Astrocyte of the cerebellum (primary cell): Measurements from ENCODE around the gene AGBL5.
"Not testable (repeated sequence)": the region's sequence is repeated elsewhere in the genome, so short reads cannot be mapped to it uniquely, and the experiment has no call there.

Experiments used
- DNase-seq: peaks from one replicate; pipeline ENCODE4 v3.0.0-alpha.2; 2011; ENCODE audit warnings: low read depth
- H3K4me3 ChIP-seq: 2 replicates; pipeline ENCODE4 v1.5.1; 2011; ENCODE audit warnings: mild to moderate bottlenecking, low read depth, low read length, moderate library complexity
- in situ Hi-C: cut with HindIII; loops from 2 replicates; pipeline ENCODE4 v1.10.0; 2017; ENCODE audit warnings: low sequenced_read_pairs
- TF ChIP-seq, protein P1 (sequence below): IDR thresholded peaks from 2 replicates; pipeline ENCODE4 v1.5.1; 2012; ENCODE audit warnings: low read length, low read depth, moderate library complexity, mild to moderate bottlenecking; ENCODE audit errors: missing control alignments

The AGBL5 gene

DNA sequence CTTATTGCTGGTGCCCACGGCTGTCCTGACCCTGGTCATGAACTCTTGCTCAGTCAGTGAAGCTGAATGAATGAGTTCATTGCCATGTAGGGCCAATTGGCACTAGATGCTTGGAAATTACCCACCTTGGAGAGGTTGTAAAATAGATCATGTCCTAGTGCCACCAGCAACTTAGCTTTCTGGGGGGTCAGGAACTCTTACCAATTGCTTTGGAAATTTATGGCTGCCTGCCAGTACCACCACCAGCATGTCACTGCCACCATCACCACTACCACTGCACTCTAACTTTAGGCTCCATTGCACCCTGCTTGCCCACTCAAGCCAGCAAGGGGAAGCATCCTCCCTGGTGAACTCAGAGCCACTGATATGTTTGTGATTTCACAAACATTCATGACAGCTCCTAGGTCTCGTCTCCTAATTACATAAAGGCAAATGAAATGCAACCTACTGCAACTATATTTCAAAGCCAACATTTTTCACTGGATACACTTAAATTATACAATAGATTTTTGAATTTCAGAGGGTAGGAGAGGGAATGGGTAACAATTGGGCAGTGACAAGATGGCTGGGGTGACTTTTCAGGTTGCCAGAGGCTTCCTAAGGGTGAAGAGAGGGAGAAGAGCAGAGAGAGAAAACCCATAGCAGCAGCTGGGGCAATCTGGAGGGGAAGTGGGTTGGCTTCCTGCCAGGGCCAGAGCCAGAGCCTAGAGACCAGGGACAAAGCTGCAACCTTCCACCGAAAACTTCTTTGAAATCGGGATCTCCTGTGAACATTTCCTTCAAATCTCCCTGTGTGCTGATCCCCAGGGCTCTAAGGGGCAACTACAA is 23.5 kb downstream of the AGBL5 start:
- no peak overlapping the region for H3K4me3 ChIP-seq
- DNase-seq, result no peak
- in situ Hi-C loops, result no loop called here
- TF ChIP-seq, protein P1, sequence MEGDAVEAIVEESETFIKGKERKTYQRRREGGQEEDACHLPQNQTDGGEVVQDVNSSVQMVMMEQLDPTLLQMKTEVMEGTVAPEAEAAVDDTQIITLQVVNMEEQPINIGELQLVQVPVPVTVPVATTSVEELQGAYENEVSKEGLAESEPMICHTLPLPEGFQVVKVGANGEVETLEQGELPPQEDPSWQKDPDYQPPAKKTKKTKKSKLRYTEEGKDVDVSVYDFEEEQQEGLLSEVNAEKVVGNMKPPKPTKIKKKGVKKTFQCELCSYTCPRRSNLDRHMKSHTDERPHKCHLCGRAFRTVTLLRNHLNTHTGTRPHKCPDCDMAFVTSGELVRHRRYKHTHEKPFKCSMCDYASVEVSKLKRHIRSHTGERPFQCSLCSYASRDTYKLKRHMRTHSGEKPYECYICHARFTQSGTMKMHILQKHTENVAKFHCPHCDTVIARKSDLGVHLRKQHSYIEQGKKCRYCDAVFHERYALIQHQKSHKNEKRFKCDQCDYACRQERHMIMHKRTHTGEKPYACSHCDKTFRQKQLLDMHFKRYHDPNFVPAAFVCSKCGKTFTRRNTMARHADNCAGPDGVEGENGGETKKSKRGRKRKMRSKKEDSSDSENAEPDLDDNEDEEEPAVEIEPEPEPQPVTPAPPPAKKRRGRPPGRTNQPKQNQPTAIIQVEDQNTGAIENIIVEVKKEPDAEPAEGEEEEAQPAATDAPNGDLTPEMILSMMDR, result no peak

DNA sequence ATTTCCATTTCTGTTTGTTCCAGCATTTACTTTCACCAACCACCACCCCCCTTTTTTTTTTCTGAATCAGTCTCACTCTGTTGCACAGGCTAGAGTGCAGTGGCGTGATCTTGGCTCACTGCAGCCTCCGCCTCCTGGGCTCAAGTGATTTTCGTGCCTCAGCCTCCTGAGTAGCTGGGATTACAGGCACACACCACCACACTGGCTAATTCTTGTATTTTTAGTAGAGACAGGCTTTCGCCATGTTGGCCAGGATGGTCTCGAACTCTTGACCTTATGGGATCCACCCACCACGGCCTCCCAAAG is 24.1 kb downstream of the AGBL5 start:
- in situ Hi-C loops, result not testable (repeated sequence)

DNA sequence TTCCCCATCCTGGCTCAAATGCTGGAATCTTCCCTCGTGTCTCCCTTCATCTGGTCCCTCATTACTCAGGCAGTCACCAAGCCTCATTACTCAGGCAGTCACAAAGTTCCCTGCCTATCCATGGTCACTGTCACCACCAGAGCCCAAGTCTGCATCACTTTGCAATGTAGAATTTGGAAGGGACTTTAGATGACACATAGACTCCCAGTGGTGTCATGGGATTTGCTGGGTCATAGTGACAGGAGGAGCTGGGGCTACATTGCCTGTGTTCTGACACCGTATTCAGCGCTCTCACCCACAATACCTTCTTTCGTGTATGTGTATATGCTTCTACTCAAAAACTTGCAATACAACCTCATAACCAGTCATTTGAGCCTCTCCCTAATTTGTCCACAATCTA is 24.9 kb downstream of the AGBL5 start:
- TF ChIP-seq, protein P1, result no peak
- no peak for DNase-seq
- no peak overlapping the region for H3K4me3 ChIP-seq
- in situ Hi-C loops, result no loop called here

More for the DNA sequence above, 24.1 kb downstream of the AGBL5 start:
- DNase-seq, H3K4me3 ChIP-seq: not testable (repeated sequence)

DNA sequence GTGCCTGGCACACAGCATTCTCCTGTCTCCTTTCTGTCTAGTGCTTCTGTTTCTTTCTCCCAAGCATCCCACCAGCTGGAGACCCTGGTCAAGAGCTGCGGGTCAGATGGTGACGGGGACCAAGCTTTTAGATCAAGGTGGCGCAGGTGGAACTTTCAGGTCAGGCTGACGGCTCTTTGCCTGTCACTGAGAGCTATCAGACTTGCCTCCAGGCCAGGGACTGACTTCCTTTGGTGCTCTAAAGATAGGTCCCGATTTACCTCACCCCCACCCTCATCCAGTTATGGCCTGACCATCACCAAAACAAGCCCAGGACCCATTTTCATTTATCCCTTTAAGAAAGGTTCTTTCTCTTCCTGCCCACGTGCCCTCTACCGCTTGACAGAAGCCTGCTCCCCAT is 25.8 kb downstream of the AGBL5 start:
- TF ChIP-seq, protein P1, result no peak
- no peak for DNase-seq
- no peak overlapping the region for H3K4me3 ChIP-seq
- in situ Hi-C loops, result no loop called here

DNA sequence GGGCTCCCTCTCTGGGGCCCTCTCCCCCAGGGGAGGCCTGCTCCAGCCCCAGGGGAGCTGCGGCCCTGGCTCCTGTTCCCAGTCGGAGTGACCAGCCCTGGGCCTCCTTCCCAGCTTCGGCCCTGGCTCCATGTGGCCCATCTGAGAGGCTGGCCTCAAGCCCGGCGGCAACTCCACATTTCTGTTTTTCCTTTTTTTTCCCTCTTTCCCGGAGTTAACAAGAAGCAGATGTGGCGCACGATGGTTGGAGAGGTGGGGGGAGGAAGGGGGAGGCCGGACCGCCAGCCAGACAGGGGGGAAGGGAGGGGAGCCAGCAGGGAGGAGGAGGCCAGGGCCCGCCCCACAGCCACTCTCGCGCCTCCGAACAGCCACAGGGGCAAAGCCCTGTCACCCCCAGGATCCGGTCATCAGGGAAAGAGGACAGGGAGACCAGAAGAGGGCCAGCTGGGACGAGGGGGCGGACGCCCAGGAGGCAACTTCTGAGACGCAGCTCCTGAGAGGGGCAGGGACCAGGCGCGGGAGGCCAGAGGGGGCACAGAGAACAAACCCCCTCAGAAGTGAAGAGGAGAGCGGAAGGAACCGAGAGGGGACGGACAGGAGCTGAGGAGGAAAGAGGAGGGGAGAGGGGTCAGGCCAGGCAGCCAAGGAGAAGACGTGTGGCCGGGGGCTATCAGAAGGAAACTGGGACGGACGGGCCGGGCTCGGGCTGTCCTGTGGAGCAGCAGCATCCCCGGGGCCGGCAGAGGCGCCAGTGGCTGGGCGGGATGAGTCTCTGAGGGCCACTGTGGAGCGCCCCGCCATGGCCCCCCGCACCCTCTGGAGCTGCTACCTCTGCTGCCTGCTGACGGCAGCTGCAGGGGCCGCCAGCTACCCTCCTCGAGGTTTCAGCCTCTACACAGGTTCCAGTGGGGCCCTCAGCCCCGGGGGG is 27.1 kb downstream of the AGBL5 start, which contains the start of gene EMILIN1:
TSS of gene EMILIN1 (plus strand) at position 349 of the 928 bp plus-strand sequence. CDS start at position 800, 451 bp downstream.
- TF ChIP-seq, protein P1, result no peak
- DNase-seq, result peak; percentile 94
- in situ Hi-C loops, result no loop called here
- peak within 1 kb of the TSS; percentile 63 for H3K4me3 ChIP-seq

DNA sequence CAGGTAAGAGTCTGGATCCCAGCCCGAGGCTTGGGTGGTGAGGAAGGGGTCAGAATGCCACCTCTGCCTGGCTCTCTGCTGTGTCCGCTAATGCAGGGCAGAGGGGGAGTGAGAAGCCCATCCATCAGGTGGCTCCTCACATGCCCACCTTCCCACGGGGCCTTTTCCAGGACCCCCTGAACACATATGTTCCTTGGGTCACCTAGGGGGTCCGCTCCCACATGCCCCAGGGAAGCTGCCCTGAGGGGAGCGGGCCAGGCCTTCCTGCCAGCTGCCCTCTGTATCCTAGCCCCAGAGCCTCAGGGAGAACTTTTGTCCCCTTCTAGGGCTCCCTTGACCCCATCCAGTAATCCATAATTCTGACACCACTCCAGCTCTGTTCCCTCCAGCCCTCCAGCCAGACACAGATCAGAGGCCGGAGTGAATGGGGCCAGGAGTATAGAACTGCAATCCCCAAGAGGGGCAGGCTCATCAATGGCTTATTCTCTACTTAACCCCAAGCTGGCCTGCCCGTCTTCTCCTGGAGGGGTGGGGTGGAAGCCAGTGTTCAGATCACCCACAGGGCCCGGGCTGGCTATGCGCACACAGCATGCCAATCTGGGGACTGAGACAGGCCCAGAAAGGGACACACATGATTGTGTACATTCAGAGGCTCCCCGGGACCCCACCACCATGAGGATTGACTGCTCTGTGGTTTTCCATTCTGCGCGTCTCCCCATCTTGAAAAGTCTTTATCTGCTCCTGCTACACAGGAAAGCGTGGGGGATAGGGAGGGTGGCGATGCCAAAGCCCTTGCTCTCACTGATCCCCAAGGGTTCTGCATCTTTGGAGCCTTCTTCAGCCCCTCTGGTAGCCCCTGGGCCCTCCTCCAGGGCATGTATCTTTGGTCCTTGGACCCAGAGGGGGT is 28.0 kb downstream of the AGBL5 start:
- peak overlapping the region; percentile 63 for H3K4me3 ChIP-seq
- in situ Hi-C loops, result no loop called here
- no peak for DNase-seq
- TF ChIP-seq, protein P1, result no peak
